HuH-7 (cell line): ENCODE data around the gene ALDH1A3.

ENCODE experiments used
- DNase-seq: peaks from one replicate; pipeline ENCODE4 v3.0.0; 2011; ENCODE audit warnings: low spot score

Gene ALDH1A3

DNA sequence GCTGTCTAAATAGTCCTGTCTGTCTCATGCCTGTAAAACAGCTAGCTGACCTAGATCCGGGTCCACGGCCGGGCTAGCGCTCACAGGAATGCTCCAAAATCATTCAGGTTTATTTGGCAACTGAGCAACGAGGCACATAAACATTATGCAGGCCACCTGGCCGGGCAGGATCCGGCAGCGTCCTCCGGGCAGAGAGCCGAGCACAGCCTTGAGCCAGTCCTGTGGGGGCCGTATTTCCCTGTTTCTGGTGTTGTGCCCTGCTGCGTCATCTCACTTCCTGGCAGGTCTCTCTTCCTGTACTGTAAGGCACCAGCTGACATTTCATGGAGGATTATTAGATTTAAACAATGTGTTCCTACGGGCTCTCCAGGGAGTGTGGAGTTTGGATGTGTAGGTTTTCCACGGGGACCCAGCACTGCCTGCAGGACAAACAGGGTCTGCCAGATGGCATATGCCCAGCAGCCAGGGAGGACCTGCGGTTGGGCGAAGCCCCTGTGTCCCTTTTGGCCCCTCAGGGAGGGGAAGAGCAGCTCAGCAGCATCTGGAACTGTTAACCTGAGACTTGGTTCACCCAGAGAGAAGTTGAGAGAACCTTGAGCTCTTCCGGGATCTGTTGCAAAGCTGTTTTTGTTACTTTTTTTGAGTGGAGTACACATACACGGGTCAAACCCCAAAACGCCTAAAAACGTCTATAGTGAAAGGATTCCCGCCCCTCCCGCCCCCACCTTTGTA is 23.0 kb downstream of the ALDH1A3 start:
- no peak for DNase-seq

DNA sequence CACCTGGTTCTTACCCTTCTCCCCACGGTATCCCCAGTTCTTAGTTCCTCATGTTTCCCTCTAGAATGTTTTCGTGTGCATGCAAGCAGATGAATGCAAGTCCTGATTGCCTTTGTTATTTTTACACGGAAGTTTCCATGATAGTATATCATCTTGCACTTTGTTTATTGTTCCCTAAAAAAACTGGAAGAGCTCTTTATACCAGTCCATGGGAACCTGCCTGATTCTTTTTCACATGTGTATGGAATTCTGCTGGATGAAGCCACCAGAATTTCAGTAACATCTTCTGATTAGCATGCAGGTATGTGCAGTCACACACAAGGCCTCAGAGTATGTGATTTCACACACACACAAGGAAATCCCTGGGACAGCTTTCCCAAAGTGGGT is 23.5 kb downstream of the ALDH1A3 start:
- DNase-seq: no peak

DNA sequence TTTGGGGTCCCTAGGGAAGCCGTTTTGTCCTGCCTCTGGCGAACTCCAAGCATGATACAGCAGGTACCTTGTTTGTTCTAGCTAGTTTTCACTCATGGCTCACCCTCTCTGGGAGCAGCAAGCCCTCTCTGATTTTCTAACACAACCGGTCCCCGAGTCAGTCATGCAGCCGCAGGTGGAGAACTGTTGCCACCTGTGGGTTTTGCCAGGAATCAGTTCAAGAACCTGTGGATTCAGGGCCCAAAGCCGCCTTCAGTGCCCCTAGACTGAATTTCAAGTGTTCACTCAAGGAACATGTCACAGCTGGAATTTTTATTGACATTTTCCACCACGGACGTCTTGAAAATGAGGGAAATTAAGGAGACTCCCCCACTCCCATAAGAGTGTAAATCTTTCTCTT is 26.2 kb downstream of the ALDH1A3 start:
- no peak for DNase-seq

DNA sequence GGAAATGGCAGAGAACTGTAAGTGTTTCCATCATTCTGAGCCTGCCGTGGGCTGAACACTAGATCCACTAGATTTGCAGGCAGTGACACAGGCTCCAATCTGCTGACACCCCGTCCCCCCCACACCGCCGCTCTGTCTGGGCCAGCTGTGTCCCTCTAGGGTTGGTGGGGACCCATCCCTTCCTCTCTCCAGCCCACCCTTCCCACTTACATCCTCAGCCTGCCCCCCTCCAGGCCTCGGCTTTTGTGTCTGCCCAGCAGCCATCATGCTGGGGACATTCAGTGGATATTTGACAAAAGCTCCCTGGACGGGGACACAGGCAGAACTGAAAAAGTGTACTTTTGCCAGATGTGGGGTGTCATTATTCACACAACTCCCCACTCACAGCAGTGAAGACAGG is 28.8 kb downstream of the ALDH1A3 start:
- no peak for DNase-seq

DNA sequence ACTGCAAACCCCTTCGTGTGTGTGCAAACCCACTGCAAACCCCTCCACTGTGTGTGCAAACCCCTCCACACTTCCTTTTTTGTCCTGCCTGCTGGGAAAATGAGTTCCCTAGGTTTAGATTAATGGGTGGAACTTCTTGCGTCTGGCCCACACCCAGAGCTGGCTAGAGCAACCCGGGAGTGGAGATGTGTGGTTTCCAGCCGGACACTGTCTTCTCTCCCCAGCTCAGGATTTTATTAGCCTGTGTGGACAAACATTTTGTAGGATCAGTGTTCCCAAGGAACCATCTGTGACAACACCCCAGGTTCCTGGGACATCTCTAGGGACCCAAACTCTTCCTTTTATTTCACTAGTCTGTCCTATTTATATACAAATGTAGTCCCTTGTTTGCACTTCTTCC is 29.9 kb downstream of the ALDH1A3 start:
- DNase-seq: no peak

DNA sequence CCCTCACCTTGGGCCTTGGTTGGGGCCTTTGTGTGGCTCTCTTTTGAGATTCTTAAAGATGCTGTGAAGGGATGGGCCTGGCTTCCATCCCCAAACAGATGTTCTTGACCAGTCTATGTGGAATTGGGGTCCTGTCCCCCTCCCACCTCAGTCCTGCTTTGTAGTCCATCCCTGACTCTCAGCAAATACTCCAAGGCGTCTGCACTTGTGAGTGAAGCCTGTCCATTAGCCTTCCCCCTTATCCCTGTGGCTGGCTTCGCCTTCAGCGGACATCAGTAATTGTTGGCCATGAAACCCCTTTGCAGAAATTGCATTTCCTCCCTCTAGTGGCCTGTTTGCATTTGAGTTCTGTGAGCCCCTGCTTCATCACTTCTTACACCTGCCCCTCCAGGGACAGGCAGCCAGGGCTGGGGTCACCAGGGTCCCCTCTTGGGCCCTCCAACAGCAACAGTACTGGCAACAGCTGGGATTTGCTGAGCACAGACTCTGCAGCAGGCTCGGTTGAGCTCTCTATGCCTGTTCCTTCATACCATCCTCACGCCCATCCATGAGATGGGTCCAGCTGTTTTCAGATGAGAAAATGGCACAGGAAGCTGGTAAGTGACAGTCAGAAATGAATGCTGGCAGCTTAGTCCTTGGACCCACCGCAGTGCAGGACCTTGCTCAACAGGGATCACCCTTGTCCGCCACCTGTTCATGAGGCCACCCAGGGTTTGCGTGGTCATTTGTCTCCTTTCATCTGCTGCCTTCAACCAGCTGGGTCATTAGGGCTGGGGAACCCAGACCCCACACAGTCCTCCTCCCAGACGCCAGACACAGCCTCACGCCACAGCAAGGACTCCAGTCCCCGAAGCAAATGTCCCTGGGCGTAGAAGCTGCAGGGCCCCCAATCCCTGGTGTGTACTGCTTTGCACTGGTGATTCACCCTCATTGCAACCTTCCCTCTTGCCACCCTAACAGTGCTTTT is 30.6 kb downstream of the ALDH1A3 start:
- no peak for DNase-seq

DNA sequence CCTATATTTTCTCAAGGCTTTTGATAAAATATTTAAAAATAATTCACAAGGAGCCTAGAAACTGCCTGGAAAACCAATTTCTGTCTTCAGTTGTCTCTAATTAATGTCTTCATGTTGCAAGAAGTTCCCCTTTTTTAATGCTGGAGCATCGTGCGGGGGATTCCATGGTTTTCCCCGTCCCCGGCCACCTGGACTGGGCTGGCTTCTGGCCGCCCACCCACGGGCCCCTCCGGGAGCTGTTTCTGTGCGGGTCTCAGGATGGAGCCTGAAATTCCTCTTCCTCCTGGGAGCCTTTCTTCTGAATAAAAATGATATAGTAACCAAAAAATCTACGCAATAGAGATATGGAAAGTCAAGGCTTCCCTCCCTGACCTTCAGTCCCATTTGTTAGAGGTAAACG is 31.5 kb downstream of the ALDH1A3 start:
- DNase-seq: no peak

DNA sequence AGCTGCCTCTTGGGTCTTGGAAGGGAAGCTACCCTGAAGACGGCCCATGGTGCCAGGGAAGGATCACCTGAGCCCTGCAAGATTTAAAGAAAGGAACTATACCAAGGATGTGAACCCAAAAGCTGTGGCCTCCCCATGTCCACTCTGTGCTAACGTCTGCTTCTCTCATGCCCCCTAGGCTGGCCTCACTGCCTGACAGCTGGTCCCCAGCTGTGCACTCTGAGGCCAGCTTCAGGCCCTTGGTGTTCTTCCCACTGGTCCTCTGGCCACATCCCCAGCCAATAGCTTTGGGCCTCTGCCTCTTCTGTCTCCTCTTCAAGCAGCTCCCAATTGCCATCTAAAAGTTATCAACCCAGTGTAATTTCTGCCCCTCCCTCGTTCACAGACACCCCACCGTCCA is 34.3 kb downstream of the ALDH1A3 start:
- DNase-seq: no peak

DNA sequence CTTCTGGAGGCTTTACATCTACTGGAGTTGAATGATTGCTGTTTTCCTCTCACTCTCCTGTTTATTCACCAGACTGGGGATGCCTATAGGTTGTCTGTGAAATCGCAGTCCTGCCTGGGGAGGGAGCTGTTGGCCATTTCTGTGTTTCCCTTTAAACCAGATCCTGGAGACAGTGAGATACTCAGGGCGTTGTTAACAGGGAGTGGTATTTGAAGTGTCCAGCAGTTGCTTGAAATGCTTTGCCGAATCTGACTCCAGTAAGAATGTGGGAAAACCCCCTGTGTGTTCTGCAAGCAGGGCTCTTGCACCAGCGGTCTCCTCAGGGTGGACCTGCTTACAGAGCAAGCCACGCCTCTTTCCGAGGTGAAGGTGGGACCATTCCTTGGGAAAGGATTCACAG is 35.2 kb downstream of the ALDH1A3 start:
- peak; percentile 49 for DNase-seq

DNA sequence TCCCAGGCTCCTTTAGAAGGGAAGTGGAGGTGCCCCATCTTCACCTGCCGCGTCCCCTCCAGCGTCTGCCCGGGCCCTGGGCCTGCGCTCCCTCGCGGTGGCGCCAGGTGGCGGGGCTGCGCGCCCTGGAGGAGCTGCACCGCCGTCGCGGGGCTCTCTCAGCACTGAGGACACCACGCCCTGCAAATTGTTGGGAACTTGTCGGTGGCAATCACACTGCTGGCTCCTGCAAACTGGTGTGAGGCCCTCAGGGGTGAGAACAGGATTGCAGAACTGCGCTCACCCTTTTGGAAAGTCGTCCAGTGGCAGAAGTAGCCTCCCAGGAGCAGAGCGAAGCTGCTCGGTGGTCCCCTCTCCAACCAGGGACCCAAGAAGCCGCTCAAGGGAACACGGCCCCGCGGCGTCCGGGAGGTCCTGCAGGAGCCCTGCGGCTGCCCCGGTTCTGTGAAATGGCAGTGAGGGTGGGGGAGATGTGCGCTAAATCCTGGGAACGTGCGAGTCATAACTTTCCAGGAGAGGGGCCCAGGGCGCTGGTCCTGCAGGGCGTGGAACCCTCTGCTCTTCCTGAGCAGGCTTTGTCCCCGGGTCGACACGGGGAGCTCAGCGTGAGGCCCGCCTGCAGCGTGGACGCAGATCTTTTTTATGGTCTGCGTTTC is 38.5 kb downstream of the ALDH1A3 start:
- DNase-seq: peak; percentile 89

DNA sequence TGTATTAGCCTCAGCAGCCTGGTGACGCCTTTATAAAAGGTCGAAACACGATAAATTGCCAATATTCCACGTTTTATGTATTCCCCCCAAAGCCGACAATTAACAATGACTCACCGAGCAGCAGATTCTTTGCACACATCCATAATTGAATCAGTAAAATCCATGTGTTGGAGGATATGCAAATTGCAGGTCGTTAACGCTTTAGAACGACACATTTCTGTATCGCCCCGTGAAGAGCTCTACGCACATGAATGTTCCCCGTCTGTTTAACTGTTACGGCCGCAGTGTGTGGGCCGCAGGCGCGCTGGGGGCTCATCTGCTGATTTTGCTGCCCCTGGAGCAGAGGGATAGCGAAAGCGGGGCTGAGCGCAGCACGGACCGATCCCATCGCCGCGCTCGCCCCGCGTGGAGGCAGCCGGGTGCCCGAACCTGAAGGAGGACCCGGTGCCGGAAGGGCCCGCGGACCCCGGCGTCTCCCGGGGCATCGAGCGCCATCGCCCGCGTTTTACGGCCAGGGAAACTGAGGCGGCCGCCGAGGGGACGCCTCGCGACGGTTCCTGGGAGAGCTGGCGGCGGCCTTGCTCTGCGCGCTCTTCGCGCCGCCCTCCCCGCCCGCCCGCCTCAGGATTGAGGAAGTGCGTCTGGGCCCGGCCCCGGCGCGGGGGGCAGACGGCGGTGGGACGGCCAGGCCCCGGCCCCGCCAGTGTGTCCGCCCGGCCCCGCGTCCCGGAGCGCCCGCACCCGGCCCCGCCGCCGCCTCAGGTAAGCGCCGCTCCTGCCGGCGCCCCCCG is 39.3 kb downstream of the ALDH1A3 start, which contains the start of gene LRRK1:
TSS of gene LRRK1 (plus strand) at position 668 of the 791 bp plus-strand sequence. CDS start 5,276 bp downstream, outside the sequence.
- DNase-seq: no peak

DNA sequence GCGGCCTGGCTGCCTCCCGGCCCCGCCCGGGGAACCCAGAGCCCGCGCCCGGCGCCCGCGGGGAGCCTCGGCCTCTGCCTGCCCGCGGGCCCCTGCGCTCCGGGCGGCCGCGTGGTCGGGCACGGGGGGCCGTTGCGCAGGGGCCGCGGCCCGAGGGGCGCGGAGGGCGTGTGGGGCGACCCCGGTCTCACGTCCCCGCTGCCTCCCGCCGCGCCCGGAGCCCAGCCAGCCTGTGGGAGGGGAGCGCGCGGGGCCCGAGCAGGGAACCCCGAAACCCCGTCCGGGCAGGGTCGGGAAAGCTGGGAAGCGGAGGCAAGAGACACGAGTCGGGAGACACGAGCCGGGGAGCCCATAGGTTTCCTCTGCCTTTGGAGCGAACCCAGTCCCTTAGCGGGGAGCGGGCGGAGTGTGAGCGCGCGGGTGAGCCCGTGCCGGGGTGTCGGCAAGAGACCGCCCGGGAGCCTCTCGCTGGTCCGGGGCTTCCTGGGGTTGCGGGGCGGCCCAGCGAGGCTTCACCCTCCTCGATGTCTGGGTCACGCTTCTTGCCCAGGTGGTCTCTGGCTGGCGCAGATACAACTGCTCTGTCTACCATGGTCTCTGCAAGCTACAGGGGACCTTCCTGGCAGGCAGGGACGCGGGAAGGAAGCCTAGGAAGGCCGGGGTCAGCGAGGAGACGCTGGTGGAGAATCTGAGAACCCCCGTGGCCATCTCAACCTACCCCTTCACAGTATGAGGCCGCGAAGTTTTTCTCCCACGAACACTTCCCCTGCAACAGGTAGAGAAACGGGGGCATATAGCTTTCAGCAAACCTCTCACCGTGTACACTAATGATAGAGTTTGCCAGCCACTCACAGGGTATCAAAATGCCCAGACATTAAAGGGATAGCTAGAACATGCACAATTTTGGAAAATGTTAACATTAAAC is 40.1 kb downstream of the ALDH1A3 start:
- no peak for DNase-seq

DNA sequence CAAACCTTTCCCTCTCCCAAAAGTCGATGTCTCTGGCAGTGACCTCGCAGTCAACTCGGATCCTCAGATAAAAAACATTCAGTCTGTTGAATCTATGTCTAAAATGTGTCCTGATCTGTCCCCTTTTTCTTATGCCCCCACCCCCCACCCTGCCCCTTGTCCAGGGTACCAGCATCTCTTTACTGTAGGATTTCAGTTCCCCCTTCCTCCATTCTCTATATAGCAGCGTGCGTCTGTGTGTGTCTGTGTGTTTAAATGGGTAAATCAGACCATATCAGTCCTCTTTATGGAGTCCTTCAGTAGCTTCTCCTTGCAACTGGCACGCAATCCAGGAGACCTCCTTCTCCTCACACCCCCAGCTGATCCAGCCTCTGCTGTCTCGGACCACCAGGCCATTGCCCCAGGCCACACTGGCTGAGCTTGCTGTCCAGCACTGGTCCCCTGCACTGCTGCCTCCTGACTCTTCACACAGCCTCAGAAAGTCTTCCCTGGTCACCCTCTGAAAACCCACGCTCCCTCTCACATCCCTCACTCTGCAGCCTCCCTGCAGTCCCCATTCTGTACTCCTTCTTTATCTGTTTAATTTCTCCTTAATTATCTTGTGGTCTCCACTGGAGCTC is 41.0 kb downstream of the ALDH1A3 start:
- no peak for DNase-seq

DNA sequence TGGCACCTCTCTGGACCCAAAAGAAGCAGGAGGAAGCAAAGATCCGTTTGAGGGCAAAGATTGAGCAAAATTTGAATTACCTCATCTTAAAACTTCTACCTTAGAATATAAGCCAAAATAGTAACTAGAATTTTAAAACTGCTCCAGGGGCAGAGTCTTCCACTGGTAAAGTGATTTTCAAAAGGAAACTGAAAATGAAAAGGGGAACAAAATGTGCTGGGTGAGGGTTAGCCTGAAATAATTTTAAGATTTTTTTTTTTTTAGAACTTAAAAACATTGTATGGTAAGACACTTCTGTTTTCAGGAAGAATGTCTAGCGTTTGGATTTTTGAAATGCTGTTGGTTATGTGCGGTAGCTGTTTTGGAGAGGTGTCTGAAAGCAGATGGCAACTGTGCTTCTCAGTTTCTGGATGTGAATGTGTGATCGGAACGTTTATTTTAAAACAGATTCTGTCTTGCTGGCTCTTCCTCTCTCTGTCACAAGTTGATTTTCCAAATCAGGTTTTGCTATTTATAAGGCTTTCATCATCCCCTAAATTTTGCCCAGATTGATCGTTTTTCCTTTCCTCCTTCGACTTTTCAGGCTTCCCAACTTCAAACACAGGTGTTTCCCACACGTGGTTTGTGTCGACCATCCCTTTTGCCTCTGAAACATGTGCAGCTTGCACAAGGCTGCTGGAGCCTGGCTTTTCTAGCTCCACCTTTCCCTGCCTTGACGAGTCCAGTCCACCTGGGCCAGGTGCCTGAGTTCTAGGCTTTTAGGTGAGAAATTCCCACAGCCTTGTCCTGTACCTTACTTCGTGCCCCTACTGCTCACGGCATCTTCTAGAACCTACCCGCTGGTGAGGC is 42.8 kb downstream of the ALDH1A3 start:
- DNase-seq: no peak

DNA sequence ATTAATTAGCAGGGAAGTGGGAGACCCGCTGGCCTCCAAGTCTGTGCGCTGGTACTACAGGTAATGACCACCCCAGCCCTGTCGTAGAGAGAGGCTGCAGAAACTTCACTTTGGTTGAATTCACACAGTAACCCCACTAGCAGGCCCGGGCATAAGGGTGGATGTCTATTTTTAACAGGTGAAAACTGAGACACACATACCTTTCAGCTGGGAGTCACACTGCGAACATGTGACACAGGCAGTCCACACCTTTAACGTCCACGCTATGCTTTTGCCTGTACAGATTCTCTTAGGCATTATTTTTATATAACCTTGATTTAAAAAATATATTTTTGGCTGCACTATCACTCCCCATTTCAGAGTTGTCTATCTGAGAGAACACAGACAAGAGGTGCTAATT is 43.4 kb downstream of the ALDH1A3 start:
- DNase-seq: no peak

DNA sequence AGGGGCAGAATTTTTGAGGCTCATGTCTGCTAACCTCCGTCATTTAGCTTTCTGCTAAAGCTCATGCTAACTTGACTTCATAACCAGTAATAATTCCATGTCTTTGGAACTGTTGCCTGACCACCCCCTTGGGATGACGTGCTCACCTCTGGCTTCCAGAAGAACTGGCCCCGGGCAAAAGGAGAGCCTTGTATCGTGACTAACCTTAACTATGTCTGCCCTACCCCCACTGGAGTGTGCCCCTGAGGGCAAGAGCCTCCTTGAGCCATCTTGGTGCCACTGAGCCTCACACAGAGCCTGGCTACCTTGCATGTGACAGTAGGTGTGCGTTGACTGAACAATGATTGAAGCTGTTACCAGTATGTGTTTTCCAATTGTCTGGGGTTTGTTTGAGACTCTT is 44.3 kb downstream of the ALDH1A3 start:
- no peak for DNase-seq

DNA sequence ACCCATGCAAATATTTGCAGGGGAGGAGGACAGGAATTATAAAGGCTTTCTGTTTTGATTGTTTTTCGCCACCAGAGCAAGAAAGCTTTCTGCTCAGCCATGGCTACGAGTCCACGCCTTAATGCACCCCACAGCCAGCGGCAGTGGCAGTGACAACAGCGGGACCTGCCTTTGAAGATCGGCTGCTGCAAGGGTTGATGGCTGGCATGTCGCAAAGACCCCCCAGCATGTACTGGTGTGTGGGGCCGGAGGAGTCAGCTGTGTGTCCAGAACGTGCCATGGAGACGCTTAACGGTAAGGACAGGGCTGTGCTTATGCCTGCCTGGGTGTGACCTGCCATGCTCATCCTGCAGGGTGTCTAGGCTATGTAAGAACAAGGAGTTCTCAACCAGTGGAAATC is 44.8 kb downstream of the ALDH1A3 start:
- no peak for DNase-seq

DNA sequence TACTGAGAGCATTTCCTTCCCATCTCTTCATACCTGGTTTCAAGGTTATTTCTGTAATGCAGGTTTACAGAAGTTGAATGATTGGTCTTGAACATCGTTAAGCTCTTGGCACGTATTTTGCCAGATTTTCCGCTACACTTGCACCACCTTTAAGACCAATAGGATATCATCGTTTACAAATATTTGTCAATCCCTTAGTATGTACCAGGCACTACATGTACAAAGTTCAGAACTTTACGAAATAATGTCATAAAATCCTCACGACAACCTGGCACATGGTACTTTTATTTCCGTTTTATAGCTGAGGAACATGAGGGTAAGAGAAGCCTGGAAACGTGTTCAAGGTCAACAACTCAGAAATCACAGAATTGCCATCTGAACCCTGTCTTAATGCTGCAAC is 45.8 kb downstream of the ALDH1A3 start:
- DNase-seq: no peak

DNA sequence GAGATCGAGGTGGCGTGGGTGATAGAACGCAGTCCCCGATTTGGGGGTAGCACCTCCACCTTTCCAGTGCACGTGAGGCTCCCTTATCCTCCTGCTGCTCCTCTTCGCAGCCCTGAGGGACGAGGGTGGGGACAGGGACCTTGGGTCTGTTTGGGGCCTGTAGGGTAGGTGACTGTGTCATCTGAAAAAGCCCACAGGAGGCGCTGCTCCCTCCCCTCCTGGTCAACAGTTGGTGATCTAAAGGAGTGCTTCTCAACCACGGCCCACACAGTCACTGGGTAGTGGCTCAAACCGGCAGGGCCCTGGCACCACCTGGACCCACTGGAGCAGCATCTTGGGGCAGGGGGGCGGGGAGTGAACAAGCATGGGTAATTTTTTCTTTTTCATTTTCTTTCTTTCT is 46.6 kb downstream of the ALDH1A3 start:
- DNase-seq: peak; percentile 44
